ENCODE results near the gene PSMD13.

The PSMD13 gene

GRCh38 chr11:250740-251299 lies 14.0 kb downstream of the PSMD13 start:
- peak; percentile 87 to 88 for DNase-seq

- peak in 1 of 2 experiments; percentile 13 for DNase-seq
These were observed 14.8 kb downstream of the PSMD13 start for GRCh38 chr11:251550-251949.

GRCh38 chr11:252666-253065 lies 15.9 kb downstream of the PSMD13 start:
- DNase-seq, result peak in 1 of 2 experiments; percentile 9

- DNase-seq, result peak in 1 of 2 experiments; percentile 13
These were observed 16.5 kb downstream of the PSMD13 start for GRCh38 chr11:253160-253885.

- peak in 1 of 2 experiments; percentile 15 for DNase-seq
These were observed 17.1 kb downstream of the PSMD13 start for GRCh38 chr11:253886-254270.

- DNase-seq, result no peak
These were observed 18.4 kb downstream of the PSMD13 start for GRCh38 chr11:255176-255575.

- DNase-seq, result peak in 1 of 2 experiments; percentile 4
These were observed 19.0 kb downstream of the PSMD13 start for GRCh38 chr11:255816-256215.

- peak in 1 of 2 experiments; percentile 12 for DNase-seq
These were observed 20.4 kb downstream of the PSMD13 start for GRCh38 chr11:256952-257737.

GRCh38 chr11:257766-258493 lies 21.2 kb downstream of the PSMD13 start:
- peak in 1 of 2 experiments; percentile 17 for DNase-seq

GRCh38 chr11:259413-259812 lies 22.6 kb downstream of the PSMD13 start:
- no peak for DNase-seq

GRCh38 chr11:261624-262023 lies 24.8 kb downstream of the PSMD13 start:
- DNase-seq, result no peak

- DNase-seq, result peak; percentile 64 to 66
These were observed 30.1 kb downstream of the PSMD13 start for GRCh38 chr11:266676-267439.

- peak; percentile 67 to 69 for DNase-seq
These were observed 30.8 kb downstream of the PSMD13 start for GRCh38 chr11:267491-267994.

GRCh38 chr11:268716-269145 lies 32.0 kb downstream of the PSMD13 start:
- DNase-seq, result peak in 1 of 2 experiments; percentile 60

GRCh38 chr11:269146-269890 lies 32.5 kb downstream of the PSMD13 start:
- DNase-seq, result peak; percentile 73 to 75

GRCh38 chr11:270451-271318 lies 33.9 kb downstream of the PSMD13 start:
- peak in 1 of 2 experiments; percentile 15 for DNase-seq

GRCh38 chr11:271319-271715 lies 34.5 kb downstream of the PSMD13 start:
- DNase-seq, result no peak

GRCh38 chr11:272195-272930 lies 35.6 kb downstream of the PSMD13 start:
- DNase-seq, result peak in 1 of 2 experiments; percentile 7

- DNase-seq, result peak in 1 of 2 experiments; percentile 8
These were observed 36.1 kb downstream of the PSMD13 start for GRCh38 chr11:272931-273198.

GRCh38 chr11:276219-276618 lies 39.4 kb downstream of the PSMD13 start:
- DNase-seq, result no peak
